COLO829 (cell line): ENCODE results near the gene CPB1.
A peak's percentile ranks its signal among the peaks of the same experiment; 100 is the strongest.
"Not testable (repeated sequence)": the region's sequence is repeated elsewhere in the genome, so short reads cannot be mapped to it uniquely, and the experiment has no call there.

Experiments used
- DNase-seq: peaks from one replicate; pipeline ENCODE4 v3.0.0; 2012; ENCODE audit warnings: low spot score

CPB1 gene

GRCh38 chr3:148827585-148827984 lies at the start of gene CPB1:
CPB1 (plus strand) TSS chr3:148827811; CDS start chr3:148827824, 13 bp downstream.
- DNase-seq = no peak

GRCh38 chr3:148778926-148779325 lies 48.7 kb upstream of the CPB1 start:
- no peak for DNase-seq

GRCh38 chr3:148785026-148785425 lies 42.6 kb upstream of the CPB1 start:
- DNase-seq = not testable (repeated sequence)

DNA sequence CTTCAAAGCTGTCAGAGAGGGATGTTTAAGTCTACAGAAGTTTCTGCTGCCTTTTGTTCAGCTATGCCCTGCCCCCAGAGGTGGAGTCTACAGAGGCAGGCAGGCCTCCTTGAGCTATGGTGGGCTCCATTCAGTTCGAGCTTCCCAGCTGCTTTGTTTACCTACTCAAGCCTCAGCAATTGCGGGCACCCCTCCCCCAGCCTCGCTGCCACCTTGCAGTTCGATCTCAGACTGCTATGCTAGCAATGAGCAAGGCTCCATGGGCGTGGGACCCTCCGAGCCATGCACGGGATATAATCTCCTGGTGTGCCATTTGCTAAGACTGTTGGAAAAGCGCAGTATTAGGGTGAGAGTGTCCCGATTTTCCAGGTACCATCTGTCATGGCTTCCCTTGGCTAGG lies 41.5 kb upstream of the CPB1 start:
- not testable (repeated sequence) for DNase-seq

- peak; percentile 85 for DNase-seq
These were observed 38.5 kb upstream of the CPB1 start for GRCh38 chr3:148789146-148789545.

DNA sequence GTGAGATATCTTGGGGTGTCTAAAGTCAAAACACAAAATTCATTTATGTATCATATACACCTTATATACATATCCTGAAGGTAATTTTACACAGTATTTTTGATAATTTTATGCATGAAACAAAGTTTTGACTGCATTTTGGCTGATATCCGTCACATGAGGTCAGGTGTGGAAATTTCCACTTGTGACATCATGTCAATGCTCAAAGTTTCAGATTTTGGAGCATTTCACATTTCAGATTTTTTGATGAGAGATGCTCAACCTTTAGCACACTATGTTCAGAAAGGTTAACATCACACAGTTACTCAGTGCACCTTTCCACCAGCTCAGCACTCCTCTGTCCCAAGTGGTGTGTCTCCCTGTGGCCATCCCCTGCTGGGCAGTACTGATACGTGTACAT lies 37.7 kb upstream of the CPB1 start:
- DNase-seq = no peak

GRCh38 chr3:148790370-148790769 lies 37.2 kb upstream of the CPB1 start:
- no peak for DNase-seq

DNA sequence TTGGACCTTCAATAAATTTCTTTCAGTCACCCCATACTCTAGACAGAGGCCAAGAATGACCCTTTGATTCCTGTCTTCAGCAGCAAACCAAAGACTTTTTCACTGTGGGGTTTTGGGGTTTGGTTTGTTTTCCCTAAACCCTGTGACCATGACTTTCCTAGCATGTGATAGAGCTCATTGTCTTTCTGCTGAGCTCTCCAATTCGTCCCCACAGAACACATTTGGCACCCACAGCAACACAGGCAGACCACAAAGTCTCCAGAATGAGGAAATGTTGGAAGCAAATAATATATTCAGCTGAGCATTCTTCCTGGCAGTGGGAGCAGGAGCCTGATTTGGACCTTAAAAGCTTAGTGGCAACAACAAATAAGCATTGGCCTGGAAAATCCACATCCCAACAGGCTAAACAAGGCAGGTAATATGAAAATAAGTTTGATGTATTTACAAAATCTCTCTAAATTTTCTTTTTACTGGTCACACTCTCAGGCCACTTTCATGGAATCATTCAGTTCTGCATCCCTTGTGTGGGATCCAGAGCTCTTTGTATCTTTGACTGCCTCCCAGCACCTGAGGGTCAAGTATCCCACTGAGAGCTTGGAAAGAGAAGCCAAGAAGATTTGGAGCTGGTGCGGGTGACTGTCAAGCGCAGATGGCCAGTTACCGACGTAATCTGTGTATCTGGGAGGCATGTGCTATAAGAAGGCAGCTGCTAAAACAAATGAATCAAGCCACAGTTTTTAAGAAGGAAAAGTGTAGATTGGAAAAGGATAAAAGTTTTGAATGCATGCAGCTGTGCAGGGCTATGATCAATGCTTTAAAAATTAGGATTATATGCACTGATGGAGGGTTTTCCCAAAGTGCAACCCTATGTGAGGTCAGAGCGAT lies 36.5 kb upstream of the CPB1 start:
- peak; percentile 58 for DNase-seq

GRCh38 chr3:148791920-148792319 lies 35.7 kb upstream of the CPB1 start:
- DNase-seq = no peak

- DNase-seq = no peak
These were observed 35.1 kb upstream of the CPB1 start for GRCh38 chr3:148792516-148792915.

DNA sequence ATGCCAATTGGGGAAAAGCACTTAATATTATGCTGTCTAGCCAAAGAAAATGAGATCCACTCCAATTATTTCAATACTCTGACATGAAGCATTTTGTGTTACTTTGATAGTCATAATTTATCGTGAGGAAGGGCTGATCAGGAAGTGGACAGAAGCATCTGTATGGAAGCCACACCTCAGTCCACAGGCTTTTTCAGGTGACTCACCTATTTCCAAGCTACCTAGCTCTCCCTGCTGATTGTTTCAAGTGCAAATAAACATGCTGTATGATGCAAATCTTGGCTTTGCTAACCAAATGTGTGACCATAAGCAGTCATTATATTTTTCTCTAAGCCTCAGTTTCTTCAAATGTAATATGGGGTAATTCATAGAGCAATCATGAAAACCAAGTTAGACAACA lies 30.8 kb upstream of the CPB1 start:
- no peak for DNase-seq

GRCh38 chr3:148797795-148798194 lies 29.8 kb upstream of the CPB1 start:
- DNase-seq = no peak

- no peak for DNase-seq
These were observed 27.2 kb upstream of the CPB1 start for GRCh38 chr3:148800414-148800813.

DNA sequence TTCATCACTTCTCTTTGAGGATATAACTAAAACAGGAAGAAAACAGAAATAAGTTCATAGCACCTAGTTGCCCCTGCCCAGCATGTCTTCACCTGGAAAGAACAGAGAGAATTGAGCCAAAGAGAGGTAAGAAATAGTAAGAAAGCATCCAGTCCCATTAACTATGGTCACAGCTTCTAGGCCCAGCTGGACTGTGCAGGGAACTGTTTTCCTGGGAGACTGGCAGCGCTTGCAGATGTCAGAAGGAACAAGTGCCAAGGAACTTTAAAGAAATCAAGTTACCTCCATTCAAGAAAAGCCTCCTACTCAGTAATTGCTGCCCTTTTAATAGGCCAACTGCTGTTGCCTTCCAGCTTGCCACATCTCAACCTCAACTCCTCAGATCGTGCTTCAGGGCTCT lies 17.8 kb upstream of the CPB1 start:
- DNase-seq = no peak

GRCh38 chr3:148815316-148816110 lies 12.1 kb upstream of the CPB1 start:
- DNase-seq = no peak

GRCh38 chr3:148816427-148816826 lies 11.2 kb upstream of the CPB1 start:
- DNase-seq = no peak

GRCh38 chr3:148816981-148817525 lies 10.6 kb upstream of the CPB1 start:
- no peak for DNase-seq

DNA sequence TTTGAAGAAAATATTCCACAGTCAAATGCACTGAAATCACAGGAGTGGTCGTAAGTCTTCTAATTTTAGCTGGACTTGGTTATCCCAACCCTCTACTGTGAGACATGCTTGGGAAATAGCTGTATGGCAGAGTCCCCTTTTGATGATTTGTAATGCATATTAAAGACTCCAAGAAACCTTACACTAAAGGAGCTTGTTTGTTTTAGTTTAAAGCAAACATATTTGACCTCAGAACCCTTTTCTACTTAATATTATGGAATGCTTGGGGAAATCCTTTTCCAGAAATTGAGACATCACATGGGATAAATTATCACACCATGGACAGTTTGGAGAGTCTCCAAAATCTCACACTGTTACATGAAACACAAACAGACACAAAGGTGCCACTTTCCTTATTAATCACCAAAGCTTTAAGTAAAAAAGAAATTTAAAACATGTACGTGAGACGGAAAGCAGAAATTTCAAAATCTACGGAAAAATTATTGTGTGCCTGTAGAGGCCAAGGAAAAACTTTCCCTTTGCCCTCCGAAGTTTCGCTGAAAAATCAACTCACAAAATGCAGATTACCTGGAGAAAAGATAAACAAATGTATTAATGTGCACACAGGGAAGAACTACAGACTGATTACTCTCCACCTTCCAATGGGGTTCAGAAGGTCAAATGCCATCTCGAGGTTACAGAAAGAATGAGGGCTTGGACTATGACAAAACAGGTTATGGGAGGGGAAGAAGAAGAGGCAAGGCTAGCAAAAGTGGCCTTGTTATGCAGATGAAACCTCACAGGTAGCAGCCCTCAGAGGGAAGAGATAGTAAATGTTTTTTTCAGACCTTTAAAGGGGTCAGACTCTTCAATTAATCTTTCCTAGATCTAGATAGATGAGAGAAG lies 7.0 kb upstream of the CPB1 start:
- no peak for DNase-seq

DNA sequence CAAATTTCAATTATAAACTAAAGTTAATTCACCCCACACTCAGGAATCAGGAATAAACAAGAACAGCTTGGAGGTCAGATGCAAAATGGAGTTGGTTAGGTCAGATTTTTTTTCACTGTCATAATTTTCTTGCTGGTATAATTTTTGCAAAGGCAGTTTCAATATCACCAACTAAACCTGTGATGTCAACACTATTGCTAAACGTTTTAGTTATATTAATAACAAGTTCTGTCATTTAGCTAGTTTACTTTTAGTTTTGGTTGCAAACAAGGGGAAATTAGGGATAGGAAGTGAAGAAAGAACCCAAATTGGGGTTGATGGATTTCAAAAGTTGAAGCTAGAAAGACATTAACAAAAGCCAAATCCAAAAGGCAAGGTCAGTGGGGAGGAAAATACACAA lies 4.6 kb upstream of the CPB1 start:
- no peak for DNase-seq

GRCh38 chr3:148825476-148825875 lies 2.1 kb upstream of the CPB1 start:
- DNase-seq = no peak

GRCh38 chr3:148828136-148828690 lies 602 bp downstream of the CPB1 start:
- DNase-seq = no peak

- no peak for DNase-seq
These were observed 2.3 kb downstream of the CPB1 start for GRCh38 chr3:148829926-148830325.
